ENCODE data around the gene NGEF. TPM values are rescaled to one million over a fixed set of nuclear protein-coding genes. Genes with fewer than 3 reads are reported as not detected.

Gene NGEF
- total RNA-seq, 2 donors from 2014 or later: not detected

DNA sequence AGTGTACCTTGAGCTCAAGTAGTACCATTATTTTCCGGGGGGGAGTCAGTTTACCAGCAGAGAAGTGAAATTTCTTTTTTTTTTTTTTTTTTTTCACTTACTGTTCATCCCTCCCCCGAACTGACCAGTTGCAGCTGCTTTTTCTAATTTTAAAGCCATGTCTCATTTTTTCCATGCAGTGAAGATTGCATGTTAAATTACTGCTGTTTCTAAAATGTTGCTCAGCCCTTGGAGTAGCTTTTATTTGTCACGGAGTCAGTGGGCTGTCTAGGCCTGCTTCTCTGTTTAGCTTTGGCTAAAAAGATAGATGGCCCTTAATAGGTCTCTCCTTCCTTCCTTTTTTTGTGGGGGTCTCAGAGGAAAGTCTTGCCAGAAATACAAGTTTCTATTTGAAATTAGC is 70.2 kb downstream of the NGEF start:
- DNase-seq (ENCODE audit: low spot score): no peak
- Mint-ChIP-seq H3K9me3 (no peaks in the 10 kb centered on the region), H3K4me3 (no peak overlapping the region), H3K36me3 (no peaks in the 10 kb centered on the region), H3K27ac (no peak overlapping the region), H3K27me3 (peaks cover 8 to 11% of the 10 kb centered on the region in 2 donors), H3K4me1 (ENCODE audit: low read depth in 2 of 2) (peaks cover 0 to 15% of the 10 kb centered on the region in 2 donors)
- ATAC-seq: no peak

- no peak overlapping the region for H3K4me3 Mint-ChIP-seq
Measured at GRCh38 chr2:232941912-232942594, 71.0 kb downstream of the NGEF start.

GRCh38 chr2:232941400-232941799 is 71.7 kb downstream of the NGEF start:
- DNase-seq (ENCODE audit: low spot score): no peak
- H3K9me3 Mint-ChIP-seq: no peaks in the 10 kb centered on the region
- no peaks in the 10 kb centered on the region for H3K36me3 Mint-ChIP-seq
- H3K27me3 Mint-ChIP-seq: peaks cover 18 to 19% of the 10 kb centered on the region in 2 donors
- H3K4me3 Mint-ChIP-seq: no peak overlapping the region
- ATAC-seq: no peak
- peaks cover 0 to 15% of the 10 kb centered on the region in 2 donors for H3K4me1 Mint-ChIP-seq (ENCODE audit: low read depth in 2 of 2)
- H3K27ac Mint-ChIP-seq: no peak overlapping the region

More at GRCh38 chr2:232941912-232942594, 71.0 kb downstream of the NGEF start:
- Mint-ChIP-seq H3K4me1 (ENCODE audit: low read depth in 2 of 2) (peaks cover 0 to 15% of the 10 kb centered on the region in 2 donors), H3K27me3 (peaks cover 16 to 19% of the 10 kb centered on the region in 2 donors), H3K36me3 (no peaks in the 10 kb centered on the region), H3K9me3 (no peaks in the 10 kb centered on the region), H3K27ac (no peak overlapping the region)
- no peak for DNase-seq (ENCODE audit: low spot score)
- ATAC-seq: no peak

- Mint-ChIP-seq H3K9me3 (no peaks in the 10 kb centered on the region), H3K4me1 (ENCODE audit: low read depth in 2 of 2) (peaks cover 0 to 15% of the 10 kb centered on the region in 2 donors), H3K27ac (no peak overlapping the region), H3K27me3 (peaks cover 18 to 19% of the 10 kb centered on the region in 2 donors), H3K4me3 (no peak overlapping the region), H3K36me3 (no peaks in the 10 kb centered on the region)
- no peak for ATAC-seq
- DNase-seq (ENCODE audit: low spot score): no peak
Measured at GRCh38 chr2:232940724-232941123, 72.3 kb downstream of the NGEF start.

DNA sequence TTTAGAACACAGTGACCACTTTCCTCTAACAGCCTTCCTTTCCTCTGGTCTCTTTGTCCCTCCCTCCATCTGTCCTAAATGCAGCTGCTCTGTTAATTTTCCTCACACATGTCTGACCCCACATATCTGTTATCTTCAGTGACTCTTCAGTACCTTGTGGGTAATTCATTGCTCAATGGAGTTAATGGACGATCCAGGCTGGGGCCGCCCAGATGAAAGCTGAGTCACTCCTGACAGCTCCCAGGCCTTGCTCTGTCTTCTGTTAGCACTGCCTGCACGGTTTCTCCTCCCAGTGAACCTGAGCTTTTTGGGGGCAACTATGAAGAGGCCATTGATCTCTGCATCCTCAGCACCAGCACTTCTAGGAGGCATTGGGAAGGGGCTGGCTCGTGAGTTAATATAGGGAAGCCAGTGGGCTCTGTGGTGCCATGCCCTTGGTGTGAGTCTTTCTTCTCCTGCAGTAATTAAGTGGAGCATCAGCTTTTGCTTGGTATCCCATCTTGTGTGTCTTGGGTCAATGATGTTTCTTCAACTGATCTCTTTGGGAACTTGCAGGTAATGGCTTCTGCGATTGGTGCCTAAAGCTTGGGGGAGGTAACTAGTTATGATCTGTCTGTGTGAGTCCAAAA is 75.7 kb downstream of the NGEF start:
- no peak for ATAC-seq
- DNase-seq (ENCODE audit: low spot score): no peak

DNA sequence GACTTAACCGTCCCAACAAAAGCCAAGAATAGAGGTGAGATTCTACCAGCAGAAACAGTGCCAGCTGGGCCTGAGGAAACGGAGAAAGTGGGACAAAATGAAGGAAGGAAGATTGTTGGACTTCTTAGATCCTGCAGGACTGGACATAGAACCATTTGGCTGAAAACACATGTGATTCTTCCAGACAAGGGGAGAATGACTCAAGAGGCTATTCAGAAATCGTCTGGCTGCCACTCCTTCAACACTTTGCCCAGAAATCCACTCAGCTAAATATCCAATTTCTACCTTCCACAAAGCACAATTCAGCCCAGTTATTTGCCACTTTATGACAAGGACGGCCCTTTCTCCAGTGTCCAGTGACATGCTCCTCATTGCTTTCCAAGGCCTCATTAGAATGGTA is 81.4 kb downstream of the NGEF start:
- Mint-ChIP-seq H3K4me3 (no peak overlapping the region), H3K36me3 (no peaks in the 10 kb centered on the region), H3K9me3 (no peaks in the 10 kb centered on the region), H3K27ac (no peak overlapping the region), H3K4me1 (ENCODE audit: low read depth in 2 of 2) (peaks cover 3% of the 10 kb centered on the region in 2 donors), H3K27me3 (peaks cover 33% of the 10 kb centered on the region in 2 donors)
- ATAC-seq (no peak), DNase-seq (ENCODE audit: low spot score) (no peak)

More for the DNA sequence above, 75.7 kb downstream of the NGEF start:
- no peaks in the 10 kb centered on the region for H3K36me3 Mint-ChIP-seq
- no peaks in the 10 kb centered on the region for H3K9me3 Mint-ChIP-seq
- H3K4me3 Mint-ChIP-seq: no peak overlapping the region
- peaks cover 24 to 25% of the 10 kb centered on the region in 2 donors for H3K27me3 Mint-ChIP-seq
- no peak overlapping the region for H3K27ac Mint-ChIP-seq
- H3K4me1 Mint-ChIP-seq (ENCODE audit: low read depth in 2 of 2): peaks cover 0 to 15% of the 10 kb centered on the region in 2 donors

DNA sequence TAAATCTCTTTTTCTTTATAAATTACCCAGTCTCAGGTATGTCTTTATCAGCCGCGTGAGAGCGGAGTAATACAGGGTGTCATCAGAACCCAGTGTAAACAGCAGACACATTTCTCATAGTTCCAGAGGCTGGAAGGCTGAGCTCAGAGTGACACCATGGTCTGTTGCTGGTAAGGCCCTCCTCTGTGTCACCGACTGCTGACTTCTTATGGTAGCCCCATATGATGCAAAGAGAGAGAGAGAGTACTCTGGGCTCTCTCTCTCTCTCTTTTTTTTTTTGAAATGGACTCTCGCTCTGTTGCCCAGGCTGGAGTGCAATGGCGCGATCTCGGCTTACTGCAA is 83.0 kb downstream of the NGEF start:
- Mint-ChIP-seq H3K4me1 (ENCODE audit: low read depth in 2 of 2) (peaks cover 5 to 6% of the 10 kb centered on the region in 2 donors), H3K36me3 (no peaks in the 10 kb centered on the region), H3K27ac (no peak overlapping the region), H3K9me3 (no peaks in the 10 kb centered on the region), H3K4me3 (no peak overlapping the region), H3K27me3 (peaks cover 42 to 43% of the 10 kb centered on the region in 2 donors)
- no peak for ATAC-seq
- no peak for DNase-seq (ENCODE audit: low spot score)

DNA sequence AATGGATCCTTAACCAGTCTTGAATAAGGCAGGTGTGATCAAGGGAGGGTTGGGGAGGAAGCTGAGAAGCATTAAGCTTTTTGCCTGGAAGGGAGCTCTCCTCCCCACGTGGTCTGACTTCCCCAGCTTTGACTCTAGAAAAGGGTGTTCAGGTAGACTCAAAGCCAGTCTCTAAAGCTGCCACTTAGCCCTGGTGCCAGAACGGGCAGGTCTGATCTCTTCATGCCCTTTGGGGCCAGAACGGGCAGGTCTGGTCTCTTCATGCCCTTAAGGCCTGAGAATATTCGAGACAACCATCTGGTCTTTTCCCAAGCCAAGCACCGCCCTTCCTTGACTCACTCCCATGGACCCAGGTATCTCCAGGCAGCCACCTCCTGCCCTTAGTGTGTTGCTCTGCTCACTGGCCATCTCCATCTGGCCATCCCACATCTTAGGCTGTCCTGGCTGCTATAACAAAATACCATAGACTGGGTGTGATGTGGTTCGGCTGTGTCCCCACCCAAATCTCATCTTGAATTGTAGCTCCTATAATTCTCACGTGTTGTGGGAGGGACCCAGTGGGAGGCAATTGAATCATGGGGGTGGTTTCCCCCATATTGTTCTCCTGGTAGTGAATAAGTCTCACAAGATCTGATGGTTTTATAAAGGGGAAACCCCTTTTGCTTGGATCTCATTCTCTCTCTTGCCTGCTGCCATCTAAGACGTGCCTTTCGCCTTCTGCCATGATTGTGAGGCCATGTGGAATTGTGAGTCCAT is 83.6 kb downstream of the NGEF start:
- Mint-ChIP-seq H3K4me3 (no peak overlapping the region), H3K27ac (no peak overlapping the region), H3K27me3 (peaks cover 43 to 47% of the 10 kb centered on the region in 2 donors), H3K9me3 (no peaks in the 10 kb centered on the region), H3K36me3 (no peaks in the 10 kb centered on the region), H3K4me1 (ENCODE audit: low read depth in 2 of 2) (peaks cover 5 to 6% of the 10 kb centered on the region in 2 donors)
- DNase-seq (ENCODE audit: low spot score) (no peak), ATAC-seq (no peak)

- ATAC-seq (peak in 1 of 2 donors; percentile 17), DNase-seq (ENCODE audit: low spot score) (no peak)
- Mint-ChIP-seq H3K27ac (no peak overlapping the region), H3K9me3 (no peaks in the 10 kb centered on the region), H3K4me1 (ENCODE audit: low read depth in 2 of 2) (peaks cover 5 to 6% of the 10 kb centered on the region in 2 donors), H3K36me3 (no peaks in the 10 kb centered on the region), H3K27me3 (peaks cover 42 to 47% of the 10 kb centered on the region in 2 donors), H3K4me3 (no peak overlapping the region)
Measured at GRCh38 chr2:232928551-232929302, 84.3 kb downstream of the NGEF start.

GRCh38 chr2:232927793-232928550 is 85.1 kb downstream of the NGEF start:
- Mint-ChIP-seq H3K27ac (no peak overlapping the region), H3K27me3 (peaks cover 37 to 40% of the 10 kb centered on the region in 2 donors), H3K9me3 (no peaks in the 10 kb centered on the region), H3K4me1 (ENCODE audit: low read depth in 2 of 2) (peaks cover 5 to 6% of the 10 kb centered on the region in 2 donors), H3K4me3 (no peak overlapping the region), H3K36me3 (no peaks in the 10 kb centered on the region)
- ATAC-seq: peak in 1 of 2 donors; percentile 52
- no peak for DNase-seq (ENCODE audit: low spot score)

- no peak for DNase-seq (ENCODE audit: low spot score)
Measured at GRCh38 chr2:232927032-232927792, 85.8 kb downstream of the NGEF start.

DNA sequence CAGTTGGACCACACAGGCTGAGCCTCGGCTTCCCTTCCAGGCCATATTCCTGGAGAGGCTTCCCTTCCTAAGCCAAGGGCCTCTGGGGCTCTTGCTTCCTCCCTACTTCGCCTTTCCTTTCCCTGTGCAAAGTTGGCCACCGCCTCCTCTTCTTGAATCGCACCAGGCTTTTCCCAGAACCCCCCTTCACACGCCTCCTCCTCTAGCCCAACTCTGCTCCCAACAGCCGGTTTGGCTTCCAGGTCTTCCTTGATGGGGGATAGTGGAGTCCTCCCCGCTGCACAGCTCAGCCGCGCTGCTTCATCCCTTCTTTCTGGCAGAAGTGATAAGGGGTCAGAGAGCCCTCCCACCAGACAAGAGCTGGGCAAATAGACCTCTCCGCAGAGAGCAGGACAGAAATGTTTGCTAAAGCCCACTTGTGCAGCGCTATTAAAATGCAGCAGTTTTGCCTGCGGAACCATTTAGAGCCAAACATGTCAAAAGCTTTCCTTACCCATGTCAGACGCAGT is 86.6 kb downstream of the NGEF start:
- no peaks in the 10 kb centered on the region for H3K36me3 Mint-ChIP-seq
- peaks cover 33 to 39% of the 10 kb centered on the region in 2 donors for H3K27me3 Mint-ChIP-seq
- no peak overlapping the region for H3K27ac Mint-ChIP-seq
- H3K9me3 Mint-ChIP-seq: no peaks in the 10 kb centered on the region
- no peak for DNase-seq (ENCODE audit: low spot score)
- no peak for ATAC-seq
- peaks cover 5 to 6% of the 10 kb centered on the region in 2 donors for H3K4me1 Mint-ChIP-seq (ENCODE audit: low read depth in 2 of 2)
- peak overlapping the region; percentile 58 for H3K4me3 Mint-ChIP-seq

More at GRCh38 chr2:232927032-232927792, 85.8 kb downstream of the NGEF start:
- ATAC-seq: peak in 1 of 2 donors; percentile 15
- no peaks in the 10 kb centered on the region for H3K36me3 Mint-ChIP-seq
- H3K27me3 Mint-ChIP-seq: peaks cover 35 to 40% of the 10 kb centered on the region in 2 donors
- H3K4me1 Mint-ChIP-seq (ENCODE audit: low read depth in 2 of 2): peaks cover 5 to 6% of the 10 kb centered on the region in 2 donors
- no peaks in the 10 kb centered on the region for H3K9me3 Mint-ChIP-seq
- H3K27ac Mint-ChIP-seq: no peak overlapping the region
- peak overlapping the region; percentile 58 for H3K4me3 Mint-ChIP-seq

Data from natural killer cell treated with Interleukin-12 subunit alpha and Interleukin-12 subunit beta and Interleukin-15 and Interleukin-18, amount 100 ng/mL, for 72 hours (primary cell).